Measurements from ENCODE around the gene IL4R.

IL4R gene

DNA sequence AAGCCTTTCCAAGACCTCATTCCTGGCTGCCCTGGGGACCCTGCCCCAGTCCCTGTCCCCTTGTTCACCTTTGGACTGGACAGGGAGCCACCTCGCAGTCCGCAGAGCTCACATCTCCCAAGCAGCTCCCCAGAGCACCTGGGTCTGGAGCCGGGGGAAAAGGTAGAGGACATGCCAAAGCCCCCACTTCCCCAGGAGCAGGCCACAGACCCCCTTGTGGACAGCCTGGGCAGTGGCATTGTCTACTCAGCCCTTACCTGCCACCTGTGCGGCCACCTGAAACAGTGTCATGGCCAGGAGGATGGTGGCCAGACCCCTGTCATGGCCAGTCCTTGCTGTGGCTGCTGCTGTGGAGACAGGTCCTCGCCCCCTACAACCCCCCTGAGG, 49.5 kb downstream of the IL4R start:
- DNase-seq, result no peak

- DNase-seq, result no peak
These were observed 50.0 kb downstream of the IL4R start for GRCh38 chr16:27363797-27364196.

DNA sequence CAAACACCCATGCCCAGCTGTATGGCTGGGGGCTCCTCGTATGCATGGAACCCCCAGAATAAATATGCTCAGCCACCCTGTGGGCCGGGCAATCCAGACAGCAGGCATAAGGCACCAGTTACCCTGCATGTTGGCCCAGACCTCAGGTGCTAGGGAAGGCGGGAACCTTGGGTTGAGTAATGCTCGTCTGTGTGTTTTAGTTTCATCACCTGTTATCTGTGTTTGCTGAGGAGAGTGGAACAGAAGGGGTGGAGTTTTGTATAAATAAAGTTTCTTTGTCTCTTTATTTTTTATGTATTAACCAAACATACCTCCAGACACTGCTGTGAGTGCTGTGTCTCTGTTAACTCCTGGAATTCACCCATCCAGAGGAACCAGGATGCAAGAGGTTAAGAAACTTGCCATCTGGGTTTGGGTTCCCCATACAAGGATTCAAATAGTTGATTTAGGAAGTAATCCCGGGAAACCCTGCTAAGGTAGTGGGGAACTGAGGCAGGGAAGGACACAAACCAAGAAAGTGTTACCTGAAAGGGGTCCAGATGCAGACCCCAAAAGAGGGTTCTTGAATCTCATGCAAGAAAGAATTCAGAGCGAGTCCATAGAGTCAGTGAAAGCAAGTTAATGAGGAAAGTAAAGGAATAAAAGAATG, 50.8 kb downstream of the IL4R start:
- no peak for DNase-seq

GRCh38 chr16:27365142-27366089, 51.6 kb downstream of the IL4R start:
- no peak for DNase-seq

DNA sequence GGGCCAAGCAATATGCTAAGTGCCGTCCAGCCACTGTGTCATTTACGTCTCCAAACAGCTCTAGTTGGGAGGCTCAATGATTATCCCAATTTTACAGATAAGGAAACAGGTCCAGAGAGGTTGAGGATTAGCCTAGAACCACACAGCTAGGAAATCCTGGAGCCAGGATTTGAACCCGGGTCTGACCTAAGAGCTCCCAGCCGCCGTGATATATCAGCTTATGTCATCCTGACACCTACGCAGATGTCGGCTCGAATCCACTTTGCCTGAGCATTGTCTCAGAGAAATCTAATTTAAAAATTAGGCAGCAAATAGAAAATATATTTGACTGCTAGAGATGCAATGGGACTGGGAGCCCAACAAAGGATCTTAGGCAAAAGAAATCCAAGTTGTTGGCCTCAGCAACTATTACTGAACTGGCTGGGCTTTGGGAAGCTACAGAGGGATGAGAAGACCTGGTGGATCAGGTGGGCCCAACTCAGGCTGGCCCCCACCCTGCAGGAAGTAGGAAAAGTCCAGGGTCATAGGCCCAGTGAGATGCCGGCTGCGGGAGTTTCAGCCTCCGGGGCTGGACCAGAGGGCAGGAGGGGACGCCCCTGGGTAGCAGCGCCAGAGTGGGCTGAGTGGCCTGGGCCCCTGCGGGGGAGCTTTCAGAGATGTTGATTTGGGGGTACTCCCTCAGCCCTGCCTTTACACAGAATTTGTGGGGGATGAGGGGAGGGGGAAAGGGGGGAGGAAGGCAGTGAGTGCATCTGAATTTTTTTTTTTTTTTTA, 53.1 kb downstream of the IL4R start:
- no peak for DNase-seq

GRCh38 chr16:27367461-27368357, 53.9 kb downstream of the IL4R start:
- DNase-seq, result no peak

DNA sequence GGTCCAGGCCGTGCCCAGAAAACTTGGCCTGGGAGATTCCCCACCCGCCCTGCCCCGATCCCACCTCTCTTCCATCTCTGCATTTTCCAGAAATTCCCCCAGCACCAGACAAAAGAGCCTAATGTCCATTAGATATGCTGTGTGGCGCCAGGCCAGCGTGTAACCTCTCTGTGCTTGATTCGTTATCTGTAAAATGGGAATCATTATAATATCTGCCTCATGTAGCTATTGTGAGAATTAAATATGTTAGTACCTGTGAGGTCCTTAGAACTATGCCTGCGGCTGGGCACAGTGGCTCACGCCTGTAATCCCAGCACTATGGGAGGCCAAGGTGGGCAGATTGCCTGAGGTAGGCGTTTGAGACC, 54.6 kb downstream of the IL4R start:
- no peak for DNase-seq

GRCh38 chr16:27369806-27370205, 56.0 kb downstream of the IL4R start:
- DNase-seq, result no peak

DNA sequence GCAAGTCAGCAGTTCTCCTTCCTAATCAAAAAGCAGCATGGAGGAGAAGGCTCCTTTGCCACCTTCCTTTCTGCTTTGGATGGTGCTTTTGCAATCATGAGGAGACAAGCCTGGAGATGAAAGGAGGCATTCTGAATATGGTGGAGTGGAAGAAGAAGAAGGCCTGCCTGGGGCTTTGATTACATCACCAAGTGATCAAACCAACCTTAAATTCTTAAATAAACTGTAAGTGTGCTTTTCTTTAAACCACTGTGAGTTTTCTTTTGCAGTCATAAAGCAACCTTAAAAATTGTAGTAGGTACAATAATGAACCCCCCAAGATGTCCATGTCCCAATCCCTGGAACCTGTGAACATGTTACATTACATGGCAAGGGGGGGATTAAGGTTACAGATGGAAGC, 56.5 kb downstream of the IL4R start:
- no peak for DNase-seq

DNA sequence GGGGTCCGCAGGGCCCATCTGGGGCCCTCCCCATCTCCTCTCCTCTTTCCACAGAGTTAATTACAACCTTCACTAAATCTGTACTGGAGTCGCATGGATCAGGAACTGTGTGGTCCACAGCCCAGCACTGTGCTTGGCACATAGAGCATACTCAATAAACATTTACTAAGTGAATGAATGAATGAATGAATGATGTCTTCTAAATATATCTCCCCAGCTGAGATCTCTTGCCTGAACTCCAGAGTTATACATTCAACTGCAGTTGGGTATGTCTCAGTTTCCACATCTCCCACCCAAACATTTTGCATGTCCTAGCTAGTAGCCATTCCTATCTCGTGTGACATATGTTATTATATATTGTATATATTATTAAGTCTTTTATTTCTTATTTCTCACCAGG, 59.5 kb downstream of the IL4R start:
- no peak for DNase-seq

DNA sequence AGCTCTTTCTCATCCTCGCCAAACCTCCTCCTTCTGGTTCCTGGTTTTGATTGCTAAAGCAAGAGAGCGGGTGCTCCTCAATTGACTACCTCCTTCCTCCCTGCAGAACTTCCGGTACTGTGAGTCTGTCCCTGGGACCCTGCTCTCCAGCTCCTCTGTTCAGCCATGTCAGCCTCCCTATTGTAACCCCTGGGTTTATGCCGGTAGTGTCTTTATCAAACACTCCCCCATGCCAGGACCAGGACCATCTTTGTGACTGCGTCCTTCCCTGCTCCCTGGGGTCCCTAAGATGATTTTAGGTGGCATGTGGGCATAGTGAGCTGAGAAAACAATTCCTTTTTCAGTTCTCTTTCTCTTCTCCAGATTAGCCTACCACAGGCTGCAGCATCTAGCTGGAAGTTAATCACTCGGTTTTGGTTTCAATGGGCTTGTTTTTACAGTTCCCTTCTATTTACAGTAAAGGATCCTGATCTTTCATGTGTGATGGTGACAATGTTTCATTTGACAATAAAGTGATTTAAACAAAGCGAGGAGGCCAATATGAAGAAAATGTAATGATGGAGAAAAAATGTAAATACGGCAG, 60.5 kb downstream of the IL4R start:
- no peak for DNase-seq

GRCh38 chr16:27374804-27375425, 61.1 kb downstream of the IL4R start:
- DNase-seq, result peak; percentile 12

GRCh38 chr16:27377666-27378485, 64.1 kb downstream of the IL4R start:
- DNase-seq, result no peak

DNA sequence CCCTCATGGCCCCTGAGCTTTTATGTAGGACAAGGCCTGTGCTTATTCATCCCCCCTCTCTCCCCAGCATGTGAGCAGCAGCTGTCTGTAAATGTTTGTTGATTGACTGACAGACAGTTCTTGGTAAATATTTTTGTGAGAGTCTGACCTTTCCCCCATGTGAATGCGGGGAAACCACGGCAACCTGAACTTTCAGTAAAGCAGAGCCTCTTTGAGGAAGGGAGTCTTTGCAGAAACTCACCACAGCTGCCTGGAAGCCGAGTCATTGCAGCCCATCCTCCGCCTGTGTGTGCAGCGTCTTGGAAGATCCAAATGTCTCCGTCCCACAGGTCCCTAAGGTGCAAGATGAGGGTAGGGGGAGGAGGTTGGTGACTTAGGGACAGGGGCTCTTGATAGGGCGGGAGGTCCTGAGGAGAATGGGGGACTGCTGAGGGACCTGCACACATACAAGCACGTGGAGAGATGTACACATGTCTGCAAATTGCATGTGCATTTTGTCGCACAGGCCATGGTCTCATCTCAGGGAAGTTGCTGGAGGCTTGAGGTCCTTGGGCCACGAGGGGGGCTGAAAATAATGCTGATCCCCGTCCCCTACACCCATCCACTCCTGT, 65.2 kb downstream of the IL4R start:
- no peak for DNase-seq

DNA sequence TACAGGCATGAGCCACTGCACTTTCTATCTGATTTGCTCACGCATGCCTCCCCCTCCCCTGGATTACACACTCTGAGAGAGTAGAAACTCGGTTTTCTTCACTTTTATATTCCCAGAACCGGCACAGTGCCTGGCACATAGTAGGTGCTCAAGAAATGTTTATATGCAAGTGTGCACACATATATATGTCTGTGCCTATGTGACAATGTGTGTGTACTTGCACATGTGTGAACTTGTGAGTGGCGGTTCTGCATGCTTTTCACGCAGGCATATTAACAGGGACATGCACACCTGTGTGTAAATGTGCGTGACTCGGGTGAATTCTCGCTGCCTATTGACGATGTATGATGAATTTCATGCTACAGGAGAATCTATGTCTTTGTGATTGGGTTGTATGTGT, 66.1 kb downstream of the IL4R start:
- no peak for DNase-seq

- no peak for DNase-seq
These were observed 67.5 kb downstream of the IL4R start for GRCh38 chr16:27381236-27381635.

- DNase-seq, result no peak
These were observed 68.4 kb downstream of the IL4R start for GRCh38 chr16:27381974-27382855.

GRCh38 chr16:27383556-27384243, 69.9 kb downstream of the IL4R start:
- DNase-seq, result no peak

DNA sequence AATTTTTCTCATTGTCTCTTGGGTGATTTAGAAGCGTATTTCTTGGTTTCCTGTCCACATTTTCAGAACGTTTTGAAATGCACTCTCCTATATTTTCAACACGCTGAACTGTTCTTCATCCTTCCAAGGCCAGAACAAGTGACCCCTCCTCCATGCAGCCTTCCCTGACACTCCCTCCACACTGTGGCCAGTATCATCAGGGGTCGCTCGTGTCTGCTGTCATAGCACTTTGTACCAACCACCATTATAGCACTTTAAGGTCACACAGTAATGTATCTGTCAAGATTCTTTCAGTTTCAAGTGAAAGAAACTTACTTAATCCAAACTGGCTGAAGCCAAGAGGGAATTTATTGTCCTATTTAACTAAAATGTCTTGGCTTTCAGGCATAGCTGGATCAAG, 70.7 kb downstream of the IL4R start:
- DNase-seq, result no peak

Data from NCI-H748 treated with DMSO at 0.1 percent for 48 hours (cell line).